ENCODE results near the gene RBPMS2.

RBPMS2 gene

GRCh38 chr15:64720188-64720587 lies 55.2 kb downstream of the RBPMS2 start:
- DNase-seq (ENCODE audit: low spot score): no peak

GRCh38 chr15:64717735-64718495 lies 57.5 kb downstream of the RBPMS2 start:
- DNase-seq (ENCODE audit: low spot score): no peak

DNA sequence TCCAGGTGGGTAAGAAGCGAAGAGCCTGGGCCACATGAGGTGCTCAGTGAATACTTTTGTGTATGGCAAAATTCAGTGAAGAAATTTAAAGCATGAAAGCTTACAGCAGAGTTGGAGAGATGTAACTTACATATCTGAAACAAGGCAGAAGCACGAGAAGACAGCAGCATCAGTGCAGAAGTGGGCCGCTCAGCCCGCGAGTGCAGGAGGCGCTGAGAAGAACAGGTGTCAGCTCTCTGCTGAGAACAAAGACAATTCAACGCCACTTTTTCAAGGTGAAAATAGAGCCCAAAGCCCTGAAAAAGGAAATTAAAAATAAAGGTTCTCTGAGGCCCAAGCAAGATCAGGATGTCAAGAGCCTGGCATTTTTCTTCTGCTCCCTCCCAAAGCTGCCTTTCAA lies 58.3 kb downstream of the RBPMS2 start:
- no peak for DNase-seq (ENCODE audit: low spot score)

DNA sequence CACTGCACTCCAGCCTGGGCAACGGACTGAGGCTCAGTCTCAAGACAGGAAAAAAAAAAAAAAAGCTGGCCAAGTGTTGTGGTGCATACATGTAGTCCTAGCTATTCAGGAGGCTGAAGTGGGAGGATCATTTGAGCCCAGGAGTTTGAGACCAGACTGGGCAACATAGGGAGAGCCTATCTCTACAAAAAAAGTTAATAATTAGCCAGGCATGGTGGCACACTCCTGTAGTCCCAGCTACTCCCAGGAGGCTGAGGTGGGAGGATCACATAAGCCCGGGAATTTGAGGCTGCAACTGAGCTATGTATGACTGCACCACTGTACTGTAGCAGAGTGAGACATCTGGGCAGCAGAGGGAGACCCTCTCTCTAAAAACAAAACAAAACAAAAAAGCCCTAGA lies 58.9 kb downstream of the RBPMS2 start:
- no peak for DNase-seq (ENCODE audit: low spot score)

DNA sequence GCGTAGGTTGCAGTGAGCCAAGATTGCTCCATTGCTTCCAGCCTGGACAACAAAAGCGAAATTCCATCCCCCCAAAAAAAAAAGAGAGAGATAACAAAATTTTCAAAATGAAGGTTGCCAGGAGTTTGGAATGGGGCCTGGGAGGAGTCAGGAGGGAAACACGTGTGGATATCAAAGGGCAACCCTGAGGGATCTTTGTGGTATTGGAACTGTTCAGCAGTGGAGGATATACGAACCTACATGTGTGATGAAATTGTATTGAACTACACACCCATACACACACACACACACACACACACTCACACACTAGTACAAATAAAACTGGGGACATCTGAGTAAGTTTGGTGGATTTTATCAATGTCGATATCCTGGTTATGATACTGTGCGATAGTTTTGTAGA lies 61.8 kb downstream of the RBPMS2 start:
- no peak for DNase-seq (ENCODE audit: low spot score)

DNA sequence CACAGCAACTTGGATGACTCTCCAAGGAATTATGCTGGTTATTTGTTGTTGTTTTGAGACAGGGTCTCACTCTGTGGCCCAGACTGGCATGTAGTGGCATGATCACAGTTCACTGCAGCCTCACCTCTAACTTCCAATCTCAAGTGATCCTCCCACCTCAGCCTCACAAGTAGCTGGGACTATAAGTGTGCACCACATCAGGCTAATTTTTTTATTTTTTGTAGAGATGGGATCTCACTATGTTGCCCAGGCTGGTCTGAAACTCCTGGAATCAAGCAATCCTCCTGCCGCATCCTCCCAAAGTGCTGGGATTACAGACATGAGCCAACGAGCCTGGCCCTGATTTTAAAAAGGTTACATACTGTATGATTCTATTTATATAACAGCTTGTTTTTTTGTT lies 63.0 kb downstream of the RBPMS2 start:
- DNase-seq (ENCODE audit: low spot score): no peak

GRCh38 chr15:64710676-64711428 lies 64.5 kb downstream of the RBPMS2 start:
- no peak for DNase-seq (ENCODE audit: low spot score)

DNA sequence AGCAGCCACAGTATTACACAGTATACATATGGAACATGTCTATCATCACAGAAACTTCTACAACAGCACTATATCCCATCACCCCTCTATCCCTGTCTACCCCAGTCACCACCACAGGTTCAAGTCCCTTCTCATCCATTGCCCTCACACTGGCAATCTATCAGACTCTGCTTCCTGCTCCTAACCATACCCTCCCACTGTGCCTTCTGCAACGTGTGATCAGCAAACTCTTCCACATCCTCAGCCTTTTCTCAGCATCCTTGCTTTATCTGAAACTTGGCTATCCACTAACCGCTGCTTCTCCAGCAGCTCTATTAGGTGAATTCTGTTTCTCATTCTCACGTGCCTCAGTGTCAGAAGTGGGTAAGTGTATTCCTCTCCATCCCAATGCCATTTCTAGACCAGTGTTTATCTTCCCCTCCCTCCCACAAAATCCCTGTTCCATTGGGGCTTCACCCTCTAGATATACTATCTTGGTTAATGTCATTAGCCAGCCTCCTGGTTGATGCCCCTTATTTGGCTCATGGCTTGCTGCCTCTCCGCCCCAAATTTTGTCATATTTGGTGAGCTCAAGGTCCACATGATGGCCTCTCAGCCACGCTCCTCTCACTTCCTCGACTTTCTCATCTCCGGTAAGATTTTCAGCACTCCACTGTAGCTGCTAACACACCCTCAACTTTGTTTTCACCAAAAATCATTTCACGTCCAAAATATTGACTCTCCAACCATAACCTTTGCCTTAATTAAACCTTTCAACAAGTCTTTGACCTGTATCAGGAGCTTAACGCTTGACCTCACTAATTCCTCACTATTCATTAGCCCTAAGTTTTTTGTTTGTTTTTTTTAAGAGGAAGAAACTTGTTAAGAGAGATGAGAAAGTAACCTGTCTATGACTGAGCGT lies 69.1 kb downstream of the RBPMS2 start:
- no peak for DNase-seq (ENCODE audit: low spot score)

DNA sequence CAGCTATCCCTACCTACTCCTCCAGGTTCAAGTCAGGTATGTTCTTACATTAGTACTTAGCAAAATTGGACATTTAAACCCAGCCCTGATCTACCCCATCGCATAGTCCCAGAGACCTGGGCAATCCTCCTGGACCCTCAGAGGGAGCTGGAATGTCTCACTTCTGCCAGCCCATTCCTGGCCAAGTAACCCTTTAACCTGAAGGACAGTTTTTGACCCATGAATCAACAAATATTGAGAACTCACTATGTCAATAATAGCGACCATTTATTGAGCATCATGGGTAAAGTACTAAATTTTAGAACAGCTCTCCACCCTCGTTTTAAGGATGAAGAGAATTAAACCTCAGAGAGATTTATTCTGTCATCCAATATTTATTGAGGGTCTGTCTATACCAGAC lies 70.4 kb downstream of the RBPMS2 start:
- no peak for DNase-seq (ENCODE audit: low spot score)

DNA sequence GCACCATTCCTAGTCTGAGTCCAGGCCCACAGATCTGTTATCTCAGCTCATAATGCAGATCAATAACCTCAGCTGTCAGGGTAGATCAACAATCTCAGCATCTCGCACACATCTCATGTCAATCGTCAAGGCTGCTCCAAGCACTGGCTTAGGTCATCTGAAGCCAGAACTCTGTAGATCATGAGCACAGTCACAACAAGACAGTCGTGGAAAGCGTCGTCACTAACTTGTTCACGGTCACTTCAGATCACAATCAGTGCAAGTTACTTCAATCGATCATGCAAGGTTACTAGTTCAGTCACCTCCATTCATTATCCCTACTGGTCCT lies 71.8 kb downstream of the RBPMS2 start:
- no peak for DNase-seq (ENCODE audit: low spot score)

- DNase-seq (ENCODE audit: low spot score): peak; percentile 90
Measured at GRCh38 chr15:64702816-64703631, 72.4 kb downstream of the RBPMS2 start.

DNA sequence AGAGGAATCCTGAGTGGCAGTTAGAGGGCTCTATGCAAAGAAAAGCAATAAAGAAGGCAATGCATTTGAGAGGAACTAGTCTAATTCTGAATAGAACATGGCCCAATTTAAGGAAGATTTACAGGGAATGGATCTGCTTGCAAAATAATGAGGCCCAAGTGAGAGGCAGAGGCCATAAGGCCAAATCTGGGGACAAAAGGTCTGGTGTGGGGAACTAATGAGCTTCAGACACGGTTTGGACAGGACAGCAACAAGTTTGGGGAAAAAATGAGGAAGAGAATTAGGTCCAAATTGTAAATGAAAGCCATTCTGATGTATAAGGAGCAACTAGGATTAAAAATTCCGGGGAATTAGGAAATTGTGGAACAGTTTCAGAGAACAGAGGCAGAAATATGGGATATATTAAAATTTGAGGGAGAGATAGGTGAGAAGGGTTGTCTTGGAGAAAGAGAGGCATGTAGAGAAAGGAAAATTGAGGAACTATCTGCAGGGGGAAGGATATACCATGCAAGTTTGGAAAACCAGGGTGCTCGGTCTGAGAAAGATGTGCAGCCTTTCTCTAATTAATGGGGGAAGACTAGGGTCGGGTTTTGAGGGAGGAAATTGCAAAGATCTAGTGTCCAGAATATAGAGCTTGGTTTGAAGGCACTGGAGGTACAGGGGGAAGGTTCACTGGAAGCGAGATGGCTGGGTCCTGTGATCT lies 73.8 kb downstream of the RBPMS2 start:
- no peak for DNase-seq (ENCODE audit: low spot score)

GRCh38 chr15:64701051-64701450 lies 74.3 kb downstream of the RBPMS2 start:
- DNase-seq (ENCODE audit: low spot score): no peak

DNA sequence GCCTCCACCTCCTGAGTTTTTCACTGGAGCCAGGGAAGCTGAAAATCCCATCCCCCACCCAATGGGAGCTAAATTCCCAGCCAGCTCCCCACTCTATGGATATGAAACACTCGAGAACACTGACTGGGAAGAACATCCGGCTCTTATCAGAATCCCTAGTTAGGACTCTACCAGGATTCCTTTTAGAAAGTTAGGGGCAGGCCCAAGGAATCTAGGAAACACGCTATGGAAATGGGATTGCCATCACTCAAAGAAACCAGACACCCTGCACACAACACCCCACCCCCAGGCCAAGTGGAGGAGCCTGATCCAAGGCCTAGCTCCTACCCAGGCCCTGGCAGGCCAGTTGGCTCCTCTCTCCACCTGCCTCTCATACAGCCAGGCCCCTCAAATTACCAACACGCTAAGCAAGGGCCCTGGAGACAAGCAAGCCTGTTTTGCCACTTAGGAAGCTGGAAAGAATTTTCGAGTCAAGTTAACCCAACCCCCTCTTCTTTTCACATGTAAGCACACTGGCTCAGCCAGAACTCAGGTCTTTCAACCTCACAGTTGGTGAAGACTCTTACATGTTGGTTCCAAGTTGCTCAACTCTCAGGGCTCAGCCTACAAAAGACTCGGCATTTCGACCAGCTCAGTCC lies 75.5 kb downstream of the RBPMS2 start:
- DNase-seq (ENCODE audit: low spot score): no peak

DNA sequence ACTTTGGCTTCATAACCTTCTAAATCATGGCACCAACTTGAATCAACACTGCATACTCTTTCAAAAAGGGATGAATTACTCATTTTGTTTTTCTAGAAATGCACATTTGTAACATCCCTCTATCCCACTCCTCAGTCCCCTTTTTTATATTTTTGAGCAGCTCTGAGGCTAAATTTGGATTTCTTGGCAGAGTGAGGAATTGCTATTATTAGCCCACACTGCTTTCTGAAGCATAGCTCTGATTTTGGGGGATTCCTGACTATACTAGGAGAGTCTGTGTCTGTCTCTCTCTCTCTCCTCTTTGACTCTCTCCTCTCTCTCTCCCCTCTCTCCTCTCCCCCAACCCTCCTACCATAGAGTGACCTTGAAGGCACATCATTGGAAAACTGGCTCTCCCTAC lies 76.6 kb downstream of the RBPMS2 start:
- no peak for DNase-seq (ENCODE audit: low spot score)

- DNase-seq (ENCODE audit: low spot score): no peak
Measured at GRCh38 chr15:64697911-64698369, 77.4 kb downstream of the RBPMS2 start.

DNA sequence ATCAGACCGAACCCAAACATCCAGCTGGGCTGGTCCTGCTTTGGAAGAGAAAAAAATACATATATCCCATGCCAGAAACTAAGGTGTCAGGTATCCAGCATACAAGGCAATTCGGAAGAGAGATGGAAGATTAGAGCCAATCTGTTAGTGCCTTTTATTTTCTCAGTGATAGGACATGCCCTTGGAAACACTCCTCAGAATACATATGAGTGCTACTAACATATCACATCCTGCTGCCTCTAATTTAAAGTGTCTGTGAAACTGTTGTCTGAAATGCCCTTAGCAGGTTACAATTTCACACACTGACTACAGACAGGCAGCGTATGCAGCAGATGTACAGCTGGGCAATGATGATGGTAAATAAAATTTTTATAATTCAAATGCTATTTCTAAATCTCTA lies 78.9 kb downstream of the RBPMS2 start:
- DNase-seq (ENCODE audit: low spot score): no peak

DNA sequence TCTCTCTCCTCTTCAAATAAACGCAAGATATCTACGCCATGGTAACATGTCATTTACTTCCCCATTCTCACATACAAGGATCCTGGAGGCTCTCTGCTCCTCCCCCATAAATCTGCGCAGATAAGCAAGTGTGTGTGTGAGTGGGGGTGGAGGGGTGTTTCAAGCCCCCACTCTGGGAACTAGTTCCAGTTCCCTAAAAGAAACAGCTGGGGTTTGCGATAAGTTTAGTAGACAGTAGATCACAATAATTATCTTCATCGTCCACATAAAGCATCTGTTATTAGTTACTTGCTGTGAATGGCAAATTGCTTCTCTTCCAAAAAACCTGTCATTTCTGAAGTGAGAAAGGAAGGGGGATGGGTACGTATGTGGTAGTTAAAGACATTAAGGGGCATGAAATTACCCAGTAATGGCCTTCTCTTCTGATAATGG lies 79.8 kb downstream of the RBPMS2 start:
- no peak for DNase-seq (ENCODE audit: low spot score)

GRCh38 chr15:64694816-64695215 lies 80.6 kb downstream of the RBPMS2 start:
- DNase-seq (ENCODE audit: low spot score): no peak

DNA sequence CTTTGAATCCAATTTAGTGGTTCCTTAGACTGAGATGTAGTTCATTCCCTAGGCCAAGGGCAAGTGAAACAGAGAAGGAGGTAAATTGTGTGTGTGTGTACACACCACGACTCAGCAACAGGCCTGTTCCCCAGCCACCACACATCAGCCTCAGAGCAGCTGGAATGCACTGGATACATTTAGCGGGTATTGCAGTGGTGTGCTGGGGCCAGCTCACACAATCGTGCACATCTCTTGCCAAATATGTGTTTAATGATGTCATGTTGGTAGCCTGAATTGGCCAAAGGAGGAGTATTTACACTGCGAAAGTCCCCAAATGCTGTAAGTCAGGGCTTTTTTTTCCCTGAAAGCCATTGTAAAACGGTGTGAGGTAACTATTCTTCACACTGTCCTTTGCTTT lies 82.3 kb downstream of the RBPMS2 start:
- DNase-seq (ENCODE audit: low spot score): no peak
